GM12873 (cell line): ENCODE results near the gene DUSP28.
A peak's percentile ranks its signal among the peaks of the same experiment; 100 is the strongest.

ENCODE experiments used
- TF ChIP-seq, protein P1 (sequence below): IDR thresholded peaks from 2 replicates; pipeline ENCODE4 v1.5.1; 2012; ENCODE audit warnings: low read depth, mild to moderate bottlenecking, moderate library complexity, low read length, control low read depth; ENCODE audit not compliant: insufficient read depth; ENCODE audit errors: missing control alignments

The DUSP28 gene, protein sequence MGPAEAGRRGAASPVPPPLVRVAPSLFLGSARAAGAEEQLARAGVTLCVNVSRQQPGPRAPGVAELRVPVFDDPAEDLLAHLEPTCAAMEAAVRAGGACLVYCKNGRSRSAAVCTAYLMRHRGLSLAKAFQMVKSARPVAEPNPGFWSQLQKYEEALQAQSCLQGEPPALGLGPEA

DNA sequence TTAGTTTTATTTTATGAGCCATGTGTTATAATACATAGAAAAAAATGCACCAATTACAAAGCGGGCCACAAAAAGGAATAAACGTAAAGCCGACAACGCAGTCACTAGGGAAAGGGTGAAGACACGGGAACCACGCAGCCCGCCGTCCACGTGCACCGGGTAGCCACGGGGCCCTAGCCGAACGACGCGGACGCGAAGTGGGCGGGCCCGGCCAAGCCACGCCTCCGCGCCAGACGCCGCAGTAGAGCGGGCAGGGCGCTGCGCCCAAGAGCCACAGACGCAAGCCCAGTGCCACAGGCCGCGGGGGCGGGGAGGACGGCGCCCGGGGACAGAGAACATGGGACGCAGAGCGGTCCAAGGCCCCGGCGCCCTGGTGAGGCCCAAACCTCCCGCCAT is at the start of gene DUSP28:
Gene DUSP28, plus strand, starts transcription at position 274 of the 396 bp plus-strand sequence. CDS start 328 bp downstream, outside the sequence.
- TF ChIP-seq, protein P1, sequence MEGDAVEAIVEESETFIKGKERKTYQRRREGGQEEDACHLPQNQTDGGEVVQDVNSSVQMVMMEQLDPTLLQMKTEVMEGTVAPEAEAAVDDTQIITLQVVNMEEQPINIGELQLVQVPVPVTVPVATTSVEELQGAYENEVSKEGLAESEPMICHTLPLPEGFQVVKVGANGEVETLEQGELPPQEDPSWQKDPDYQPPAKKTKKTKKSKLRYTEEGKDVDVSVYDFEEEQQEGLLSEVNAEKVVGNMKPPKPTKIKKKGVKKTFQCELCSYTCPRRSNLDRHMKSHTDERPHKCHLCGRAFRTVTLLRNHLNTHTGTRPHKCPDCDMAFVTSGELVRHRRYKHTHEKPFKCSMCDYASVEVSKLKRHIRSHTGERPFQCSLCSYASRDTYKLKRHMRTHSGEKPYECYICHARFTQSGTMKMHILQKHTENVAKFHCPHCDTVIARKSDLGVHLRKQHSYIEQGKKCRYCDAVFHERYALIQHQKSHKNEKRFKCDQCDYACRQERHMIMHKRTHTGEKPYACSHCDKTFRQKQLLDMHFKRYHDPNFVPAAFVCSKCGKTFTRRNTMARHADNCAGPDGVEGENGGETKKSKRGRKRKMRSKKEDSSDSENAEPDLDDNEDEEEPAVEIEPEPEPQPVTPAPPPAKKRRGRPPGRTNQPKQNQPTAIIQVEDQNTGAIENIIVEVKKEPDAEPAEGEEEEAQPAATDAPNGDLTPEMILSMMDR: no peak

DNA sequence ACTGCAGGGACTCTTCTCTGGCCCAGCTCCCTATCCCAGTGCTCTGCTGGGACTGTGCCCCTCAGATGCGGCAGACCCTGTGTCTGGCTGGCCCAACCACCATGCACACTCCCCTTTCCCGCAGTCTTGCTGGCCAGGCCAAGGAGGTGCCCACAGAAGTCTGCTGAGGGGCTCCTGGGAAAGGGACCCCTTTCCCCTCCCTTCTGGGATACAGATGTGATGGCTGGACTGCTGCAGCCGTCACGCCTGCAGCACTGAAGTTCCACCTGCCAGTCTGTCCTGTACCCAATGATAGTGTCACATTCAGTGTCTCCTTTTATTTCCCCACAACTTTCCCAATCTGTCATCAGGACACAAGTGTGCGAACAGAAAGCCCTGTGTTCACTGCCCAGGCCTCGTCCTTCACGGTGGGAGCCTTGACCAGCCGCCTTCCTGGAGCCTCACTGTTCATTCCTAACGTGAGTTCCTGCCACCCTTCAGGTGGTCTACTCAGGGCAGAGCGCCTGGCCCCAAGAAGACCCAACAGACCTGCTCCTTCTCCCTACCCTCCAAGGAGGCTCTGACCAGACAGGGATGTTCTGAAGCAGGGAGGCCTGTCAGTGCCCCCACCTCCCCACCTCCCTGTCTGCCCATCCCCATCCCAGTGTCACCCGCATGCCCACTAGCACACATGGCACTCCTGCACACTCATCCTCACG is 49.5 kb upstream of the DUSP28 start:
- TF ChIP-seq, protein P1: no peak

GRCh38 chr2:240511351-240512108 is 48.6 kb upstream of the DUSP28 start:
- TF ChIP-seq, protein P1: no peak

DNA sequence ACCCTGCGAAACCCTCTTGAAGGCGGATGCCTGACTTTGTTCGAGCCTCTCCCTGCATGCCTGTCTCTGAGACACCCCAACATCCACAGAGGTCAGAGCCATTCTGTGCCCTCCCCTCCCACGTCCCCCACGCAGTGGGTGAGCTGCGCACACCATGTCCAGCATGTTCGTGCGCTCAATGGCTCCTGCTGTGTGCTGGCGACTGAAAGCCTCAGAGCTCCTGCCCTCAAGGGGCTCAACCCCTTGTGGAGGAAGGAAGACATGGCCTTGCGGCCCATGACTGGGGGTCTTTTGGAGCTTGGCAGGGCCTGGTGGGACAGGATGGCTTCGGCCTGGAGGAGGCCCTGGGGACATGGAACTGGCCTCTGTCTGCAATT is 48.1 kb upstream of the DUSP28 start:
- TF ChIP-seq, protein P1: no peak

DNA sequence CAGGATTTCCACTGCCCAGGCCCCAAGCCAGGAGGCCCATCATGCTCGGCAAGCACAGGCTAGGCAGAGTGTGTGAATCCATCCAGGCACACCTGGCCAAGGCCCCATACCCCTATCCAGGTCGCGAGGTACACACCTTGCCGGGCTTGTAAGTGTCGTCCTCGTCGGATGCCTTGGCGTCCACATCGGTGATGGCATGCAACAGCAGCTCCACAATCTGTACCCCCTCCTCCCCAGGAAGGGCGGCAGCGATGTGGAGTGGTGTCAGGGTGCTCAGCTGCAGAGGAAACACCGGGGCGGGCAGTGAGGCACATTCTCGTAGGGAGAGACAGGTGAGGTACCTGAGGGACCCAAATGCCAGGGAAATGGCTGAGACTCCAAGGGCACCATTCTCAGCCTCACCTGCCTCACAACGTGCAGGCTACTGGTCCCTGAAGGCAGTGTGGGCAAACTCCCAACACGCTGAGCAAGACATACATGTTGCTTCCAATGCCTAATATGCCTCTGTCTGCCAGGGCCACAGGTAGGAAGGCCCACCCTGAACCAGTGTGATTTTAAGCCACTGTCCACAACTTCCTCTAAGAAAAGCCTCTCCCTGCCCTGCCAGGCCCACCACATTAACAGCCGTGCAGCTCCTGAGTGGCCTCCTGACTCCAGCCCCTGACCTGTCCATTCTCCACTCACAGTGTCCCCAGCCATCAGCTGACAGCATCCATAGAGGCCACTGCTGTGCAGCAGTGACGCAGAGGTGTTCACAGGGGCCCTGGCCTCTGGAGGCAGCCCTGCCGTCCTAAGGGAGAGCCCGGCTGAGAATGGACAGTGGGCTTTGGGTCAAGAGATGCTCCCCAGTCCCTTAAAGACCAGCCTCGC is 47.3 kb upstream of the DUSP28 start:
- TF ChIP-seq, protein P1: no peak

DNA sequence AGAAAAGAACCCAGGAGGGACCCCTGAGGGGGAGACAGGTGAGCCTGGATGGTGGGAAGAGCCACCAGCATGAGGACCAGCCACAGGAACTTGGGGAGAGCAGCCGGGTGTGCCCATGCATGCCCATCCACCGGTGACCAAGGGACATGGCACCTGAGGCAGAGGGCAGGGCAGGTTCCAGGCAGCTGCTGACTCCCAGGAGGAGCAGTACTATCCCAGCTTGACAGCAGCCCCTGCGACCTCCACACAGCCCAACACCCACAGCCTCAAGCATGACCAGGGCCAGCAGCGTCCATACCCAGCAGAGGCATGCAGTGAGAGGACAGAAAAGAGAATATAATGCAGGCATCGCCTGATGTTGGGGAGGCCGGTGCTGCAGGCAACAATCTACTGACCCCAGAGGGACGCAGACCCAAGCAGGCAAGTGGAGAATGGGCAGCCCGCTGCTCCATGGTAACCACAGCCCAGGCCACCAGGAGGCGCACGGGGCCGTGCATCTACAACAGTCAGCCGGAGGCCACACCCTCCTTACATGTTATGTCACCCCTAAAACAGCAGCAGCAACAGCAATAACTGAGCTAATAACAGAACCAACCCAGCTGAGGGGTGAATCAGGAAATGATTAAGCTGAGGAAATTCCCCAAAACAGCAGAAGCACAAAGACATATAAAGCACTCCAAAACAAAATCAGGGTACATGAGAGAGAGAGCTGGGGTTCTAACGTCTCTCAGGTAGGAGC is 46.4 kb upstream of the DUSP28 start:
- TF ChIP-seq, protein P1: peak; percentile 98
